Liver (tissue), 9 donors: ENCODE results near the gene MOCS2. TPM values are rescaled to one million over a fixed set of nuclear protein-coding genes. Genes with fewer than 3 reads are reported as not detected.

Experiments
- DNase-seq: peaks from one replicate; pipeline ENCODE4 v3.0.0-alpha.2; 2017; ENCODE audit warnings: low spot score
- H3K27ac ChIP-seq, 2 donors: one replicate each; pipeline ENCODE4 v1.7.0; 2013; ENCODE audit warnings: inconsistent platforms in 2 of 2, low read length in 2 of 2, control low read depth in 1 of 2, low read depth in 1 of 2, mild to moderate bottlenecking in 1 of 2
- H3K27me3 ChIP-seq, 4 donors: one replicate each; pipeline versions ENCODE4 v1.6.1 to v1.7.0; 2013; ENCODE audit warnings: low read length in 3 of 4, inconsistent platforms in 1 of 4, mild to moderate bottlenecking in 1 of 4, moderate library complexity in 1 of 4; ENCODE audit not compliant: control insufficient read depth in 4 of 4, insufficient read depth in 4 of 4
- H3K36me3 ChIP-seq, 4 donors: one replicate each; pipeline versions ENCODE4 v1.6.1 to v1.7.0; 2013; ENCODE audit warnings: low read length in 3 of 4, mild to moderate bottlenecking in 3 of 4, low read depth in 1 of 4, moderate library complexity in 1 of 4; ENCODE audit not compliant: control insufficient read depth in 4 of 4, insufficient read depth in 3 of 4
- H3K4me1 ChIP-seq, 4 donors: one replicate each; pipeline versions ENCODE4 v1.6.1 to v1.7.0; 2013; ENCODE audit warnings: low read length in 3 of 4, mild to moderate bottlenecking in 3 of 4, moderate library complexity in 1 of 4; ENCODE audit not compliant: control insufficient read depth in 4 of 4, insufficient read depth in 4 of 4
- H3K4me3 ChIP-seq, 3 donors: one replicate each; pipeline versions ENCODE4 v1.6.1 to v1.7.0; 2013; ENCODE audit warnings: low read length in 3 of 3, control low read depth in 1 of 3, low read depth in 1 of 3, mild to moderate bottlenecking in 1 of 3
- H3K9ac ChIP-seq, 2 donors: one replicate each; pipeline ENCODE4 v1.7.0; 2013; ENCODE audit warnings: low read length in 2 of 2, mild to moderate bottlenecking in 2 of 2, moderate library complexity in 2 of 2, control low read depth in 1 of 2, low read depth in 1 of 2
- H3K9me3 ChIP-seq, 4 donors: one replicate each; pipeline versions ENCODE4 v1.6.1 to v1.7.0; 2013; ENCODE audit warnings: low read length in 3 of 4; ENCODE audit not compliant: control insufficient read depth in 4 of 4
- ATF3 ChIP-seq: IDR thresholded peaks from 2 replicates; pipeline ENCODE4 v1.6.1; 2016; ENCODE audit warnings: antibody characterized with exemption
- CTCF ChIP-seq: fragments of 150-350 bp; IDR thresholded peaks from 2 replicates; pipeline ENCODE4 v1.5.1; 2017; ENCODE audit warnings: improper control_type of control experiment, low read depth, low read length; ENCODE audit not compliant: missing input control
- EGR1 ChIP-seq, 2 donors: IDR thresholded peaks; 2 replicates each; pipeline ENCODE4 v1.6.1; 2016 to 2018; ENCODE audit warnings: antibody characterized with exemption in 2 of 2, low read depth in 2 of 2
- FOXA1 ChIP-seq: IDR thresholded peaks from 2 replicates; pipeline ENCODE4 v1.6.1; 2016; ENCODE audit warnings: antibody characterized with exemption
- FOXA2 ChIP-seq: IDR thresholded peaks from 2 replicates; pipeline ENCODE4 v1.6.1; 2016; ENCODE audit warnings: antibody characterized with exemption
- GABPA ChIP-seq, 2 donors: IDR thresholded peaks in 1 of 2; conservative IDR thresholded peaks in 1 of 2; 2 replicates each; pipeline ENCODE4 v1.6.1; 2016; ENCODE audit warnings: antibody characterized with exemption in 2 of 2, mild to moderate bottlenecking in 1 of 2, moderate library complexity in 1 of 2
- HNF4A ChIP-seq, 2 donors: conservative IDR thresholded peaks; 2 replicates each; pipeline ENCODE4 v1.6.1; 2016; ENCODE audit warnings: antibody characterized with exemption in 2 of 2, mild to moderate bottlenecking in 2 of 2
- HNF4G ChIP-seq: IDR thresholded peaks from 2 replicates; pipeline ENCODE4 v1.6.1; 2016; ENCODE audit warnings: antibody characterized with exemption
- JUND ChIP-seq, 2 donors: IDR thresholded peaks; 2 replicates each; pipeline ENCODE4 v1.6.1; 2016; ENCODE audit warnings: antibody characterized with exemption in 2 of 2
- MAX ChIP-seq: IDR thresholded peaks from 2 replicates; pipeline ENCODE4 v1.6.1; 2016; ENCODE audit warnings: antibody characterized with exemption
- NR2F2 ChIP-seq: IDR thresholded peaks from 2 replicates; pipeline ENCODE4 v1.6.1; 2016; ENCODE audit warnings: antibody characterized with exemption
- RAD21 ChIP-seq, 2 donors: IDR thresholded peaks; 2 replicates each; pipeline ENCODE4 v1.6.1; 2016; ENCODE audit warnings: antibody characterized with exemption in 2 of 2, mild to moderate bottlenecking in 2 of 2
- REST ChIP-seq: IDR thresholded peaks from 2 replicates; pipeline ENCODE4 v1.6.1; 2016; ENCODE audit warnings: antibody characterized with exemption, mild to moderate bottlenecking
- RXRA ChIP-seq, 2 donors: IDR thresholded peaks; 2 replicates each; pipeline ENCODE4 v1.6.1; 2017 to 2018; ENCODE audit warnings: antibody characterized with exemption in 2 of 2, mild to moderate bottlenecking in 1 of 2
- SP1 ChIP-seq: IDR thresholded peaks from 2 replicates; pipeline ENCODE4 v1.6.1; 2018; ENCODE audit warnings: antibody characterized with exemption, mild to moderate bottlenecking
- TAF1 ChIP-seq: conservative IDR thresholded peaks from 2 replicates; pipeline ENCODE4 v1.6.1; 2016; ENCODE audit warnings: antibody characterized with exemption, mild to moderate bottlenecking
- YY1 ChIP-seq: IDR thresholded peaks from 2 replicates; pipeline ENCODE4 v1.6.1; 2016; ENCODE audit warnings: antibody characterized with exemption, mild to moderate bottlenecking
- ZBTB33 ChIP-seq: IDR thresholded peaks from 2 replicates; pipeline ENCODE4 v1.6.1; 2016; ENCODE audit warnings: antibody characterized with exemption
- WGBS: extraction: QIAGEN DNeasy Blood & Tissue Kit; methylation state at CpG from one replicate; pipeline ENCODE4 v1.1.7; 2013; 5-methylcytosine and 5-hydroxymethylcytosine counted together
- polyA plus RNA-seq, 2 donors: library from polyadenylated mRNA; stranded (reverse) in 1 of 2; unstranded in 1 of 2; fragments of 200-250 nt in 1 of 2; fragments of >200 nt in 1 of 2; fragmentation: Nextera tagmentation in 1 of 2; extraction: Ambion mirVana in 1 of 2; gene quantifications; one replicate each; pipeline versions ENCODE4 v1.2.1 to v1.2.3, GENCODE V29; 2013 to 2015
- total RNA-seq, 2 donors: library from RNA; depleted of rRNA; stranded (reverse); fragments of >200 nt; gene quantifications; one replicate each; pipeline ENCODE4 v1.2.3, GENCODE V29; 2014
- donor health status: healthy.
- donor health status: healthy.
- donor health status: healthy.
- donor health status: healthy.
- donor health status: healthy.

MOCS2 gene
- total and polyA plus RNA-seq, 4 donors, result 13.2 to 58.5 (median 39.1) TPM

GRCh38 chr5:53059281-53059680 is 50.3 kb downstream of the MOCS2 start:
- WGBS, result 85% methylated on average over 5 of the region's 5 CpGs
- no peak overlapping the region for H3K27ac ChIP-seq
- H3K4me3 ChIP-seq, result no peak overlapping the region
- H3K36me3 ChIP-seq, result no peaks in the 10 kb centered on the region
- TF ChIP-seq NR2F2 (no peak), FOXA2 (no peak), GABPA (IDR thresholded peaks at IDR 0.05 in 1 of 2, conservative IDR thresholded peaks at IDR 0.05 in 1 of 2) (no peak), YY1 (no peak), SP1 (no peak), FOXA1 (no peak), HNF4A (conservative IDR thresholded peaks at IDR 0.05) (no peak), TAF1 (no peak), RAD21 (IDR thresholded peaks at IDR 0.05) (no peak), JUND (IDR thresholded peaks at IDR 0.05) (no peak), MAX (no peak), ZBTB33 (no peak), CTCF (no peak), HNF4G (no peak), ATF3 (no peak), EGR1 (IDR thresholded peaks at IDR 0.05; ENCODE audit: low read depth in 2 of 2) (no peak)
- H3K9me3 ChIP-seq, result no peaks in the 10 kb centered on the region
- no peak overlapping the region for H3K9ac ChIP-seq
- peaks cover 0 to 6% (median 0%) of the 10 kb centered on the region in 4 donors for H3K27me3 ChIP-seq
- no peak for DNase-seq
- no peaks in the 10 kb centered on the region for H3K4me1 ChIP-seq

- Histone ChIP-seq H3K9me3 (no peaks in the 10 kb centered on the region), H3K27ac (no peak overlapping the region), H3K4me1 (no peaks in the 10 kb centered on the region), H3K9ac (no peak overlapping the region), H3K36me3 (no peaks in the 10 kb centered on the region), H3K4me3 (no peak overlapping the region), H3K27me3 (peaks cover 0 to 6% (median 0%) of the 10 kb centered on the region in 4 donors)
- WGBS, result 94% methylated on average over 5 of the region's 5 CpGs
- DNase-seq, result no peak
- TF ChIP-seq FOXA2 (no peak), REST (no peak), HNF4G (no peak), NR2F2 (no peak), RXRA (IDR thresholded peaks at IDR 0.05) (no peak), HNF4A (conservative IDR thresholded peaks at IDR 0.05) (no peak), ZBTB33 (no peak), JUND (IDR thresholded peaks at IDR 0.05) (no peak), CTCF (no peak), MAX (no peak), GABPA (IDR thresholded peaks at IDR 0.05 in 1 of 2, conservative IDR thresholded peaks at IDR 0.05 in 1 of 2) (no peak), RAD21 (IDR thresholded peaks at IDR 0.05) (no peak), FOXA1 (no peak), TAF1 (no peak), ATF3 (no peak), YY1 (no peak), EGR1 (IDR thresholded peaks at IDR 0.05; ENCODE audit: low read depth in 2 of 2) (no peak), SP1 (no peak)
Measured at GRCh38 chr5:53055365-53055764, 54.2 kb downstream of the MOCS2 start.
